IPS-18c (cell line): Measurements from ENCODE around the gene PCMTD2.

Experiments used
- H3K4me3 ChIP-seq: 2 replicates; pipeline ENCODE4 v1.7.0; 2013; ENCODE audit warnings: low read depth, mild to moderate bottlenecking, low read length, moderate library complexity; ENCODE audit not compliant: insufficient read depth
- H3K9me3 ChIP-seq: one replicate; pipeline ENCODE4 v1.6.1; 2013; ENCODE audit warnings: mild to moderate bottlenecking, low read length, moderate library complexity; ENCODE audit not compliant: control insufficient read depth, insufficient read depth

Gene PCMTD2

DNA sequence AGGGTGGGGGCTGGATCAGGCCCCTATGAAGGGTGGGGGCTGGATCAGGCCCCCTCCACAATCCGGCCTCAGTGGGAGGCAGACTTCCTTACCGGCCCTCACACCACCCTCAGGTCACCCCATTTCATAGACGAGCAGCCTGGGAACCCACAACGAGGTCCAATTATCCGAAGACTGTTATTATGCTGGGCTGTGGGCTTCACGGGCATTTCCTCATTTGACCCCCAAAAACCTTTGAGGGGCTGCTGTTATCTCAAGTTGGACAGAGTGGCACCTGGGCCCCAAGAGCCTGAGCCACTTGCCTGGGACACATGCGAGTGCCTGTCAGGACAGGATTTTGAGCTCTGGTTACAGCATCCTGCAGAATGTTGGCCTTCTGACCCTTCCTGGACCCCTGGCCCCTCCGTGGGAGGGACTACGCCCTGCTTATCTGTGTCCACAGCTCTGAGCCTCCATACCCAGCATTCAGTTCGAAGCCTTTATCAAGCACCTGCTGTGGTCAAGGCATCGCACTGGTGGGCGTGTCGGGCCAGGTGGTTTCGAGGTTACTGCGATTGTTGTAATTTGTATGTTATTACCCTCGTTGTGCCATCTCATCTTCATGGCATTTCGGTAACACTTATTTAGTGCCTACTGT is 34.5 kb upstream of the PCMTD2 start:
- Histone ChIP-seq H3K9me3 (no peaks in the 10 kb centered on the region), H3K4me3 (no peak overlapping the region)

DNA sequence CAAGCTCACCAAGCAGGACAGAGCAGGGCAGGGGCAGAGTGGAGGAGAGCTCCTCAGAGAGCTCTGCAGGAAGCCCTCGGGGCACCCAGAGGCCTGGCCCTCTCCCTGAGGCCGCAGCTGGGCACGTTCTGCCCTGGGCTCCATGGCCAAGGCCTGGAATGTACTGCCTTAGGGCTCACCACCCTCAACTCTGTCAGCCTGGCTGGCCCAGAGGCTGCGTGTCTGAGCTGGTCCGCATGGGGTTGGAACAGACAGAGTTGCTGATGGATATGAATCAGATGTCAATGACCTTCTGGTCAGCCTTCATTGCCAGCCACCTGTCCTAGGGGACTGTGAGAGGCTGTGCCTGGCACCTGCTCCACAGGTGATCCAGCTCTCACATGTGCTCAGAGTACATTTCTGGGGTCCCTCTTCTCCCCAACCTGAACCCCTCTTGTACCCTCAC is 33.2 kb upstream of the PCMTD2 start:
- Histone ChIP-seq H3K4me3 (no peak overlapping the region), H3K9me3 (no peaks in the 10 kb centered on the region)

DNA sequence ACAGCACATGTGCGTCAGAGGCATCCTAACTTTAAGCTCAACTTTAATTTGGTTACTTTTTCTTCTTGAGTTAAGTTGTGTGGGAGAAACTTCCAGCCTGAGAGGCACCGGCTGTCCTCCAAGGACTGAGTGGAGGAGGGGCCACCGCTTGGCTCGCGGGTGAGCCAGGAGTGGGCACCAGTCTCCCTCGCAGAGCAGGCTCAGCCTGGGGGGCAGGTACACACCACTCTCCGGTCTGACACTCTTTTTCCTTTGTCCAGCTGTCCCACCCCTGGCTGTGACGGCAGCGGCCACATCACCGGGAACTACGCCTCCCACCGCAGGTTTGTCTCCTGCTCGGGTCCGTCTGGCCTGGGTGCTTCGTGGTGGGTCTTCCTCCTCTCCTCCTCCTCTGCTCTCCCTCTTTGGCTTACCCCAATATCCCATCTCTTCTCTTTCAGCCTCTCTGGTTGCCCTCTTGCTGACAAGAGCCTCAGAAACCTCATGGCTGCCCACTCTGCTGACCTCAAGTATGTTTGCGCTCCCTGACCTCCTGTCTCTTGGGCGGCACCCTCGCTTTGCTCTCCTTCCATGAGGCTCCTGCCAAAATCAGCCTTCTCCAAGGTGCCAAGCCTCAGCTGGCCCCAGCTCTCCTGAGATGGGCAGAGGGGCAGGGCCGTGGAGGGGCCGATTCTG is 32.6 kb upstream of the PCMTD2 start:
- H3K9me3 ChIP-seq: no peaks in the 10 kb centered on the region
- H3K4me3 ChIP-seq: no peak overlapping the region

DNA sequence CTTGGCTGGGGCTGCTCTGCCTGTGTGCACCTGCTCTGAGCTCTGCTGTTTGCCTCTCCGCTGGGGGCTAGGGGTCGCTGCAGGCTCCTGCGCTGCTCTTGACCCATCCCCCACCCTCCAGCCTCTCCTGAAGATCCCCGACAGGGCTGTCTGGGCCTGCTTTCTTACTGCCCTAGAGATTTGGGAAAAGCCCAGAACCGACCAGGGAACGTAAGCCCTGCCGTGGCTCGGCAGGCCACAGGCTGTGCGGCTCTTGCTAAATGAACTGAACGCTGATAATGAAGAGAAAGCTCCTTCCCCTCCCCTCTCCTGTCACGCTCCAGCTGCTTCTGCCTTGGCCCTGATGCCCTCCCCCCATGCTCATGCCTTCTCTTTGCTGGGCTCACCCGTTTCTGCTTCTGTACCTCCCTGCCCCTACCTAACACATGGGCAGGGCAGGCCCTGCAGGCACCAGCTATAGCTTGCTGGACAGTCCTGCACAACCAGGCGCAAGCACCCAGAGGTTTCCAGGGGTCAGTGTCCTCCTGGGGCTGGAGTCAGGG is 32.0 kb upstream of the PCMTD2 start:
- no peak overlapping the region for H3K4me3 ChIP-seq
- H3K9me3 ChIP-seq: no peaks in the 10 kb centered on the region

DNA sequence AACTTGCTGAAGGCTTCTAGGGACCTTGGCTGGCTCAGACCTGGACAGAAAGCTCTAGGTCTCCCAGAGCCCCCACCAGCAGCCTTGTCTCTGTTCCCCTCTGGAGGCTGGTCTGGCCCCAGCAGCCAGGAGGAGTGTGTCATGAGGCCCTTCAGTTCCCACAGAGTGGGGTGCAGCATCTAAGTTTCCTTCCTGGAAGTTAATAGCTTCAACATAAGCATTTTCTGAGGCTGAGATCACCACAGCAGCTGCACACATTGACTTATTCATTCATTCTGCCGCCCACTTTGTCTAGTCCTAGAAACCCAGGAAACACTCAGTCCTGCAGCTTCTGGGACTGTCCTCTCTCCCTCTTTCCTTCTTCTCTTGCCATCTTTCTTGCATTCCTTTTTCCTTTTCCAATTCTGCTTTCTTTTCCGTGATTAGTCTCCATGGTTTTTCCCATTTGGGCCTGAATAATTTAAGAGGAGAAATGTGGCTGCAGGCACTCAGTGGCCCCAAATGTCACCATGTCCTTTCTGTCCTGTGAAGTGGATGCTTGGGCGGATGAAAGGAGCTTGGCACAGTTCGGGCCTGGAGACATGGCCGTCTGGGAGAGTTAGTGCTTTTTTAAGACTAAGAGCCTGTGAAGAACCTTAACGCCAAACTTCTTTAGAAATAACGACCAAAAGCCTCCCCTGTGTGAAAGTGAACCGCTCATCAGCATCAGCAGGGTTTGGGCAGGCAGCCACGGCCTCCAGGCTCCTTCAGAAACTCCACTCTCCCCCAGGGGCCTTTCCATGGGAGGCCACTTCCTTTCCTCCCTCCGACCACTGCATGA is 31.0 kb upstream of the PCMTD2 start:
- H3K9me3 ChIP-seq: peaks cover 2% of the 10 kb centered on the region
- no peak overlapping the region for H3K4me3 ChIP-seq

DNA sequence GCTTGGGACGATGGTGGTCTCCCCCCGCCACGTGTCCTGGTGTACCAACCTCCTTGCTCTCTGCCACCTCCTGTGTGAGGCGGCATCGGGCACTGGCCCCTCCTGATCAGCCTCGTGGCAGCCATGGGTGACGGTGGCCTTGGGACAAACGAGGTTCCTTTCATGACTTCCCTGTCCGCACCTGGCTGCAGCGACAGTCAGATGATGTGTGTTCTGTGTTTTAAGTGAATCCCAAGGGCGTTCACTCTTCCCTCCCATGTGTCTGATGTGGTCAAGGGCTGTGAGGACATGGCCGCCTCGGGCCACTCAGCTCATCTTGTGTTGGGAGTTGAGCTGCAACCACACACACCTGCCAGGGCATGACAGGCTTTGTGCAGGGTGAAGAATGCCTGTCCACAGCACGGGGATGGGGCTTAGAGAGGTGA is 30.4 kb upstream of the PCMTD2 start:
- Histone ChIP-seq H3K4me3 (no peak overlapping the region), H3K9me3 (peaks cover 2% of the 10 kb centered on the region)

DNA sequence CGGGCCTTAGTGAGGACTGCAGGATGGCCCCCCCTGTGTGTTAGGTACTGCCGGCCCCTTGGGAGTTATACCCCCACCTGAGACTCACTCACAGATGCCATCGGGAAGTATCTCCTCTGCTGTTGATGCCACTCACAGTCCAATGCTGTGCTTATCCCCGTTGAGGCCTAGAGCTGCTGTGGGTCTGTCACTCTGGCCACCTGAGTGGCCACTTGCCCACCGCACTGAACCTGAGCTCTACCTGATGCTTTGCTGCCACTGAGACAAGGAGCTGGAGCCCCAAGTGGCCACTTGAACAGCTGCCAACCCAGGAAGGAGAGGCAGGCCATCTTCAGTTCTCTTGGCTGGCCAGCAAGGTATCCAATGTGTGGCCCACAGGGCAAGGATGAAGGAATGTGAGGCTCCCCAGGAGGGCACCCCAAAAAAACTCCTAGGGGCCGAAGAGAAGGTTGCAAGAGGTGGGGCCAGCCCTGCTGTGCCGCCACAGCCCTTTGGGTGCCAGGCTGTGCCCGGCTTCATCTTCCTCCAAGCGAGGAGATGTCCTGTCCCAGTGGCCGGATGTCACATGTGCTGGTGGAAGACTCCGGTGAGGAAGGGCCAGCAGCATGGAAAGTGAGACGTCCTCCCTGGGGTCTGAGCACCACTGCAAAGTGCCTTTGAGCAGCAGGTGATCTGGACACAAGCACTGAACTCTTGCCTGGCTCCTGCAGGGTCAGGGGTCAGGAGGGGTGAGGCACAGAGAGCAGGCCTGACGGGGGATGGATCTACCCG is 29.5 kb upstream of the PCMTD2 start:
- Histone ChIP-seq H3K4me3 (no peak overlapping the region), H3K9me3 (peaks cover 2% of the 10 kb centered on the region)

DNA sequence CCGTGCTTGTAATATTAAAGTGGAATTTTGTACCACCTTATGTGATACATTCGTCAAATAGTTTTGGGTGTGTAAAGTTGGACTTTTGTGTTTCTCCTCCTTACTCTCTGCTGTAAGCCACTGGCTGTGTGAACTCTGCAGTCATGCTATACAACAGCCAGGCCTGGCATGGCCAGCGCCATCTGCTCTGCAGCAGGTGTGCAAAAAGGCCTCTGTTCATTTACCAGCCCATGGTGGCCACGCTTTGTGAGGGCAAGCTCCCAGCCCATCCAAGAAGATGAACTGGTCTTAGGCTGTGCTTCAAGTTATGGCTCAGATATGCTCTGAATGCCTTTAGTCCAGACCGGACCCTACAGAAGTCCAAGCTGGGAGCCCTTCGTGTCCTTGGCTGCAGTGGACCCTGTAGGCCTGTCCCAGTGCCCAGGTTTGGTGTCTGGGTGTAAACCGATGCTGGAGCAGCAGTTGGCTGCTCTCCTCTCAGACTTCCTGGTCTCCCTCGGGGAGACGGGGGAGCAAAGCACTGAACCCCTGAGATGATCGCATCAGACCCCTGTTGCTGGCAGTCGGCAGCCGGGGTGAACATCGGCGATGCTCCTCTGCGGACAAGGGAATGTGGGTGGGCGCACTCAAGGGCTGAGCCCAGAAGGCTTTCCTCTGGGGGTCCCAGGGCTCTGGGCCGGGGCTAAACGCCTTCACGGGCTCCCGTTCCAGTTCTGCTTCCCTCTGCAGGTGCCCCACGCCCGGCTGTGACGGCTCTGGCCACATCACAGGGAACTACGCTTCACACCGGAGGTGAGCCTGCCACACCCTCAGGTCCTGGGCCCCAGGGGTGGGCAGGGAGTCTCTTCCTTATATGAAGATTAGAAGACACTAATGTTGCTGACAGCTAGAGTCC is 28.6 kb upstream of the PCMTD2 start:
- peaks cover 2% of the 10 kb centered on the region for H3K9me3 ChIP-seq
- no peak overlapping the region for H3K4me3 ChIP-seq

DNA sequence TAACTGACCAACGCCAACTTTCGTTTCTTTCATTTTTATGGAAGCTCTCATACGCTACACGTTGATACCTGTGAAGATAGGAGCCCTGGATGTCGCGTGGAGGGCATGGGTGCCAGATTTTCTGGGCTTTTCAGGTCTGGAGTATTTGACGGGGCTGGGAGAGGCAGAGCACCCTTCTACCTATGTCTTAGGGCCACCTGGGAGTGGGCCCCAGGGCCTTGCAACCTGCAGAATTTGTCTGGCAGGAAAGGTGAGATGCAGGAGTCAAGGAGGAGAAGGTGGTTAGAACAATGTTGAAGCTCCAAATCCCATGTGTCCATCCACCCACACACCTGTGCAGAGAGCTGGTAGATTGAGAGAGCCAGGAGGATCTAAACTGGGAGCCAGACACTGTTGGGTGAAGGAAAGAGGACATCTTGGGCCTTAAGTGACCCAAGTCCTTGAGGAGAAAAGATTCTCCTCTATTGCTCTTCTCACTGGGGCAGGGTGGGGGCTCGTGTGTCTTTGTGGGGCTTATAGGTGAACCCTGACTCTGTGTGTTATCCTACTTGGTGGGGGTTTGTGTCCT is 27.4 kb upstream of the PCMTD2 start:
- Histone ChIP-seq H3K9me3 (peaks cover 2% of the 10 kb centered on the region), H3K4me3 (no peak overlapping the region)

DNA sequence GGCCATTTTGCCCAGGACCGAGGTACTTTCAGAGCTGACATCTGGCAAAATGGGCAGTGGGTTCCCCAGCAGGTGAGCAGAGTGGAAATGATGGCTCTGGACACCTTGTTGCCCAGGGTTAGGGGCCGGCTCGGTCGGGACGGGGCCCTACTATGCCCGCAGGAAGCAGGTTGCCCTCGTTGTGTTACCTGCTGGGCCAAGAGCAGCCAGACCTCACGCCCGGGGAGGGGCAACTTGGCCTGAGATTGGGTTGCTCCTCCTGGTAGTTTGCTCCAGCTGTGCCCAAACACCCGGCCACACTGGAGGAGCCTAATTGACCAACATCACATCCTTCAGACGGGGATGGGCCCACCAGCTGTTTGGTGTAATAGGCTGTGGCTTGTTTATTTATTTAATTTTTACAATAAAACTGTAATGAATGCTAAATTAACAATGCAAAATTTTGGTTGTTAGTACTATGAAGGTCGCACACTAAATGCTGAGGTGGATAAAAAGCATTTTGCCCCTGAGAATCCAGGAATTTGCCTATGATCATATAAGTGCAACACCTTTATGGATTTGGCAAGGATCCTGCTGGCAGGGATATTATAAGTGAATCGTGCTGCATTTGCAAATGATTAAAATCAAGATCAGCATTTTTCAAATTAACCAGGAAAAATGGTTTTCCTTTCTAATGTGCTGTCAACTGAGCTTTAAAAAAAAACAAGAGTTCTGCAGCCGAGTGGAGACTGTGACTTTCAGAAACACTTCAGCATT is 26.6 kb upstream of the PCMTD2 start:
- Histone ChIP-seq H3K4me3 (no peak overlapping the region), H3K9me3 (peaks cover 2% of the 10 kb centered on the region)

DNA sequence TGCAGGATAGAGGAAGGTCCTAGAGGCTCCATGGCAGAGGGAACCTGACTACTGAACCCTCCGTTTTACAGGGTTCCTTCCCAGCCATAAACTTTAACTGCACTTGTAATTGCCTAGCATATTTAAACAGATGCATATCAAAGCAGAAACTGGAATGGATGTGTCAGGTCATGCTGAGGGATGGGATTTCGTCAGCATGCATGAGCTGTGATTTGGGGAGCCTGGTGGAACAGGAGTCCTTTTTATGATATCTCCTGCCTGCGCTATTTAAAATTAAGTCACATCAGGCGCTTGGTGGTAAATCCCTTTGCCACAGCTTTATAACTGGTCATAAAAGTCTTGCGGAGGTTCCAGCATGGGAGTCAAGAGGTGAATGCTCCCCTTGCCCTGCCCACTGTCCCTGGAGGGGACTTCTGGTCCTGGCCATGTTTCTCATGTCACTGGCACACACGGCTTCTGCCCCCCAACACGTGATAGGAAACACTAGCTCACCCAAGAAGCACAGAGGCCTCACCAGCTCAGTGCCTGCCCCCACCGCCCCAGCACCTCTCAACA is 26.0 kb upstream of the PCMTD2 start:
- no peak overlapping the region for H3K4me3 ChIP-seq
- H3K9me3 ChIP-seq: peaks cover 2% of the 10 kb centered on the region

DNA sequence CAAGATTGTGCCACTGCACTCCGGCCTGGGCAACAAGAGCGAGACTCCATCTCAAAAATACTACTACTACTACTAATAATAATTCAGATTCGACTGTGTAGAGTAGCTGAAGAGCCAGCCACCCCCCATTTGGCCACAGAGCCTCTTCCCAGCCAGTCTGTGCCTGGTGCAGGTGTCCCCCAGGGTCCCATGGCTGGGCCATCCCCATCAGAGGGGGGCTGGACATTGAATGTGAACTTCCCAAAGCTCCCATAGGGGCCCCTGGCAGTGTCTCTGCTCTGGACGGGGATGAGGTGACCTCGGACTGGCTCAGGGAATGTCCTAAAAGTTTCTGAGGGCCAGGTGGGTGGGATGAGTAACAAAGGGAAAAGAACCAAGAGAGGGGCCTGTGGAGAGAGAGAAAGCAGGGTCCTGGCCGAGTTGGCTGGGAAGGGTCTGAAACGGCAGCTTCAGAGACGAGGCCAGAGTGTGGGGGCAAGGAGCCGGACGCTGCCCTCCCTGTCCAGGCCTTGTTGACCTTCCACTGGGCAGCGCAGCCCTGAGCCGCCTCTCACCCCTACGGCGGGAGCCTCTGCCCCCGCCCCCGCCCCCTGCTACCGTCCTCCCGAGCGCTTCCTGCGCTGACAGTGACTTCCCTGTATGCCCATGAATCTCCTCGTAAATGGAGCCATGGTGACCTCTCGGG is 24.9 kb upstream of the PCMTD2 start:
- Histone ChIP-seq H3K9me3 (peaks cover 2% of the 10 kb centered on the region), H3K4me3 (no peak overlapping the region)

DNA sequence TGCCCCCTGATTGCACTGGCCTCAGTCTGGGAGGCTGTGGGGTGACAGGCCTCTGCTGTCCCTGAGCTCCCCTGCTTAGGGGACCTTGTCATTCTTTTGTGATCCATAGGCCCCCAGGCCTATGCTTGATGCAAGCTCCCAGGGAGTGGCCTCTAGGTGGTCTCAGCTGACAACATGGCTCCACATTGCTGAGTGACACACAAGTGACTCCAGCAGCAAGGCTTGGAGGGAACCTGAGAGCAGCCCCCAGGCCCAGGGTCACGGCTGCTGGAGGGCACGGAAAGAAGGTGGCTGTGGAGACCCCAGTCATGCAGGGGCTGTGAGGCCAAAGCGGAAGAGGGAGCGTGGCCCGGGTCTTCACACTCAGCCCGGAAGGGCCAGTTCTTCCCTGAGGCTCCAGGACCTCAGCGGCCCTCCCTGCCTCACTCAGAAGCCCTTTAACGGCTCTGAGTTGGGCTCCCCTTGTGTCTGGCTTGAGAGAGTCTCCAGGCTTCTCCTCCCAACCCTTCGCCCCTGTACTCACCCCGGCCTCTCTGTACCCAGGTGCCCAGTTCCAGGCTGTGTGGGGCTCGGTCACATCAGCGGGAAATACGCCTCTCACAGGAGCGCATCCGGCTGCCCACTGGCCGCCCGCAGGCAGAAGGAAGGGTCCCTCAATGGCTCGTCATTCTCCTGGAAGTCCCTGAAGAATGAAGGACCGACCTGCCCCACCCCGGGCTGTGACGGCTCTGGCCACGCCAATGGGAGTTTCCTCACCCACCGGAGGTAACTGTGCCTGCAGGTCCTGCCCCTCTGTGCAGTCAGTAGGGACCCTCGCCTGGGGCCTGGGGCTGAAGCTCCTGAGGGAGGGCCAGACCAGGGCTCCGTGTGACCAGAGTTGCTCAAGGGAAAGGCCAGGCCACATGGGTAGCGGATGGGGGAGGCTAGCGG is 23.7 kb upstream of the PCMTD2 start:
- H3K9me3 ChIP-seq: peaks cover 2% of the 10 kb centered on the region
- no peak overlapping the region for H3K4me3 ChIP-seq

DNA sequence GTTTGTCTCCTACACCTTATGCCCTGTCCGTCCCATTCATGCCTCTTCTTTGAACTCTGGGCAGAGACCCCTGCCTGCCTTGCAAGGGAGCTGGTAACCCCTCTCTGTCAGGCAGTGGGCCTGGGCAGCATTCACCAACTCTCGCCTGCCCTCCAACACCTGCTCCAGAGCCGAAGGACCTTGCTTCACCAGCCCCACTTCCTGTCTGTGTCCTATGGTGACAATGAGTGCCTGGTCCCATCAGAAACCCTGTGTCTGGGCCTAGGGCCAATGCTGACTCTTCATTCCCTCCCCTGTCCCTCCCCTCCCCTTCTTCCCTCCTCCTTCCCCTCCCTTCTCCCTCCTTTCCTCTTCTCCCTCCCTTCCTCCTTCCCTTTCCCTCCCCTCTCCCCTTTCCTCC is 22.8 kb upstream of the PCMTD2 start:
- Histone ChIP-seq H3K9me3 (peaks cover 2% of the 10 kb centered on the region), H3K4me3 (no peak overlapping the region)
